Prostate gland (tissue), 2 donors: Measurements from ENCODE around the gene PLA2G4C.

Experiments used
- CTCF ChIP-seq, 4 experiments: fragments of 200-600 bp in 2 of 4; fragments of 450-650 bp in 2 of 4; sonication (generic) in 2 of 4; IDR thresholded peaks; 1 replicate in 3 of 4; 2 replicates in 1 of 4; pipeline ENCODE4 v1.5.1; 2016 to 2019; ENCODE audit warnings: antibody characterized with exemption in 4 of 4, mild to moderate bottlenecking in 2 of 4, moderate library complexity in 2 of 4
- POLR2A ChIP-seq: fragments of 450-650 bp; IDR thresholded peaks from one replicate; pipeline ENCODE4 v1.6.1; 2016; ENCODE audit warnings: antibody characterized with exemption, mild to moderate bottlenecking
- POLR2AphosphoS5 ChIP-seq: sonication (generic); formaldehyde crosslinking; IDR thresholded peaks from one replicate; pipeline ENCODE4 v1.6.1; 2017; ENCODE audit warnings: antibody characterized with exemption

GRCh38 chr19:48139053-48139452 lies 28.4 kb upstream of the PLA2G4C start:
- TF ChIP-seq POLR2AphosphoS5: no peak
- TF ChIP-seq POLR2A: no peak
- no peak for TF ChIP-seq CTCF (IDR thresholded peaks at IDR 0.05)
